ENCODE measurements around the gene ADGRG1.

Gene ADGRG1

GRCh38 chr16:57706717-57707116 is 78.3 kb downstream of the ADGRG1 start:
- H3K4me2 ChIP-seq (ENCODE audit: insufficient read depth, low read length): no peak overlapping the region
- H3K9me3 ChIP-seq (ENCODE audit: insufficient read depth, low read length, severe bottlenecking): no peaks in the 10 kb centered on the region
- H4K20me1 ChIP-seq (ENCODE audit: insufficient read depth, low read length): no peaks in the 10 kb centered on the region
- DNase-seq (no peak), ATAC-seq (ENCODE audit: insufficient read depth, low read depth) (no peak)
- H3K27ac ChIP-seq (ENCODE audit: low read length): no peak overlapping the region
- H3K4me3 ChIP-seq (ENCODE audit: low read depth in 1 of 2, low read length in 2 of 2): no peak overlapping the region
- TF ChIP-seq EZH2 (IDR thresholded peaks at IDR 0.05; ENCODE audit: borderline replicate concordance, low read depth, low read length, severe bottlenecking) (no peak), CTCF (IDR thresholded peaks at IDR 0.05; ENCODE audit: borderline replicate concordance, extremely low read depth, low read length, poor library complexity, severe bottlenecking) (no peak)
- no peak overlapping the region for H3K9ac ChIP-seq (ENCODE audit: low read depth, low read length)
- peaks cover 5% of the 10 kb centered on the region for H3K27me3 ChIP-seq (ENCODE audit: insufficient read depth, low read length, poor library complexity)
- H3K36me3 ChIP-seq (ENCODE audit: insufficient read depth, low read length): no peaks in the 10 kb centered on the region
- H2AFZ ChIP-seq (ENCODE audit: low read depth, low read length): no peak overlapping the region
- H3K4me1 ChIP-seq (ENCODE audit: insufficient read depth, low read length): no peaks in the 10 kb centered on the region
- H3K79me2 ChIP-seq (ENCODE audit: insufficient read depth, low read length): no peaks in the 10 kb centered on the region

GRCh38 chr16:57707331-57707730 is 78.9 kb downstream of the ADGRG1 start:
- TF ChIP-seq EZH2 (IDR thresholded peaks at IDR 0.05; ENCODE audit: borderline replicate concordance, low read depth, low read length, severe bottlenecking): no peak
- no peak for TF ChIP-seq CTCF (IDR thresholded peaks at IDR 0.05; ENCODE audit: borderline replicate concordance, extremely low read depth, low read length, poor library complexity, severe bottlenecking)
- Histone ChIP-seq H3K27ac (ENCODE audit: low read length) (no peak overlapping the region), H3K4me3 (ENCODE audit: low read depth in 1 of 2, low read length in 2 of 2) (no peak overlapping the region), H3K4me1 (ENCODE audit: insufficient read depth, low read length) (no peaks in the 10 kb centered on the region), H3K79me2 (ENCODE audit: insufficient read depth, low read length) (no peaks in the 10 kb centered on the region), H3K9ac (ENCODE audit: low read depth, low read length) (no peak overlapping the region), H3K36me3 (ENCODE audit: insufficient read depth, low read length) (no peaks in the 10 kb centered on the region), H3K27me3 (ENCODE audit: insufficient read depth, low read length, poor library complexity) (peaks cover 5% of the 10 kb centered on the region), H3K9me3 (ENCODE audit: insufficient read depth, low read length, severe bottlenecking) (no peaks in the 10 kb centered on the region), H3K4me2 (ENCODE audit: insufficient read depth, low read length) (no peak overlapping the region), H2AFZ (ENCODE audit: low read depth, low read length) (no peak overlapping the region), H4K20me1 (ENCODE audit: insufficient read depth, low read length) (no peaks in the 10 kb centered on the region)
- DNase-seq (no peak), ATAC-seq (ENCODE audit: insufficient read depth, low read depth) (no peak)

- no peak for ATAC-seq (ENCODE audit: insufficient read depth, low read depth)
- H3K27ac ChIP-seq (ENCODE audit: low read length): no peak overlapping the region
- DNase-seq: no peak
- no peak overlapping the region for H2AFZ ChIP-seq (ENCODE audit: low read depth, low read length)
- no peak overlapping the region for H3K9ac ChIP-seq (ENCODE audit: low read depth, low read length)
- H3K36me3 ChIP-seq (ENCODE audit: insufficient read depth, low read length): no peaks in the 10 kb centered on the region
- H3K9me3 ChIP-seq (ENCODE audit: insufficient read depth, low read length, severe bottlenecking): no peaks in the 10 kb centered on the region
- no peaks in the 10 kb centered on the region for H4K20me1 ChIP-seq (ENCODE audit: insufficient read depth, low read length)
- H3K4me3 ChIP-seq (ENCODE audit: low read depth in 1 of 2, low read length in 2 of 2): no peak overlapping the region
- no peaks in the 10 kb centered on the region for H3K79me2 ChIP-seq (ENCODE audit: insufficient read depth, low read length)
- no peaks in the 10 kb centered on the region for H3K4me1 ChIP-seq (ENCODE audit: insufficient read depth, low read length)
- peaks cover 5% of the 10 kb centered on the region for H3K27me3 ChIP-seq (ENCODE audit: insufficient read depth, low read length, poor library complexity)
- TF ChIP-seq EZH2 (IDR thresholded peaks at IDR 0.05; ENCODE audit: borderline replicate concordance, low read depth, low read length, severe bottlenecking): no peak
- no peak for TF ChIP-seq CTCF (IDR thresholded peaks at IDR 0.05; ENCODE audit: borderline replicate concordance, extremely low read depth, low read length, poor library complexity, severe bottlenecking)
- no peak overlapping the region for H3K4me2 ChIP-seq (ENCODE audit: insufficient read depth, low read length)
These were observed 79.7 kb downstream of the ADGRG1 start for GRCh38 chr16:57708168-57708567.

- Histone ChIP-seq H3K79me2 (ENCODE audit: insufficient read depth, low read length) (no peaks in the 10 kb centered on the region), H3K9me3 (ENCODE audit: insufficient read depth, low read length, severe bottlenecking) (no peaks in the 10 kb centered on the region), H3K27me3 (ENCODE audit: insufficient read depth, low read length, poor library complexity) (peaks cover 12% of the 10 kb centered on the region), H3K36me3 (ENCODE audit: insufficient read depth, low read length) (no peaks in the 10 kb centered on the region), H3K4me2 (ENCODE audit: insufficient read depth, low read length) (no peak overlapping the region), H4K20me1 (ENCODE audit: insufficient read depth, low read length) (no peaks in the 10 kb centered on the region), H3K9ac (ENCODE audit: low read depth, low read length) (no peak overlapping the region), H3K27ac (ENCODE audit: low read length) (no peak overlapping the region), H3K4me1 (ENCODE audit: insufficient read depth, low read length) (no peaks in the 10 kb centered on the region), H3K4me3 (ENCODE audit: low read depth in 1 of 2, low read length in 2 of 2) (no peak overlapping the region), H2AFZ (ENCODE audit: low read depth, low read length) (no peak overlapping the region)
- no peak for ATAC-seq (ENCODE audit: insufficient read depth, low read depth)
- TF ChIP-seq CTCF (IDR thresholded peaks at IDR 0.05; ENCODE audit: borderline replicate concordance, extremely low read depth, low read length, poor library complexity, severe bottlenecking) (no peak), EZH2 (IDR thresholded peaks at IDR 0.05; ENCODE audit: borderline replicate concordance, low read depth, low read length, severe bottlenecking) (no peak)
- DNase-seq: no peak
These were observed 81.2 kb downstream of the ADGRG1 start for GRCh38 chr16:57709663-57710062.

All from DND-41 (cell line).